Measurements from ENCODE around the gene MRPL58.

DNA sequence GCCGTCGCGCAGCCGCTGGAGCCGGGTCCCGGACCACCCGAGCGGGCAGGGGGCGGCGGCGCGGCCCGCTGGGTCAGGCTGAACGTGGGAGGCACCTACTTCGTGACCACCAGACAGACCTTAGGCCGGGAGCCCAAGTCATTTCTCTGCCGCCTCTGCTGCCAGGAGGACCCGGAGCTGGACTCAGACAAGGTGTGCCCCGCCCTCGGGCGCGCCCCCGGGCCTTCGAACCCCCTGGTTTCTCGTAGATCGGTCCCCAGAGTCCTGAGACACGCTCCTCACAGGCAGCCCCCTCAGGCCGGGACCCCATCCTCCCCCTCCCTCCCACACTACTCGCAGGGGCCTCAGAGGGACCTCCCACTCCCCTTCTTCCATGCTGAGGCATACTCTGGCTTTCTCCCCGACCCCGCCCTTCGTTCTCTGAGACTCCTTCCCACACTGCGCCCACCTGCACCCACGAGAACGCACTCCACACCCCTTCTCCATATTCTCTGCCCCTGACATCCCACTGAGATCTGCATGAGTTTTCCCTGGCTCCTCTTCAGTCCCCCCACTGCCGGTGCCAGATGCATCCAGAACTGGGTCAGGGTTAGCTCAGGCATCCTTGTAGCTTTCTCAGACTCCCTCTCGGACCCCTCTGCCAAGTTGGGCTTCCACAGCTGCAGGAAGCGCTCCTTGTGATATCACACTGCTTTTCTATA lies 35.1 kb downstream of the MRPL58 start:
- TF ChIP-seq, protein P1, sequence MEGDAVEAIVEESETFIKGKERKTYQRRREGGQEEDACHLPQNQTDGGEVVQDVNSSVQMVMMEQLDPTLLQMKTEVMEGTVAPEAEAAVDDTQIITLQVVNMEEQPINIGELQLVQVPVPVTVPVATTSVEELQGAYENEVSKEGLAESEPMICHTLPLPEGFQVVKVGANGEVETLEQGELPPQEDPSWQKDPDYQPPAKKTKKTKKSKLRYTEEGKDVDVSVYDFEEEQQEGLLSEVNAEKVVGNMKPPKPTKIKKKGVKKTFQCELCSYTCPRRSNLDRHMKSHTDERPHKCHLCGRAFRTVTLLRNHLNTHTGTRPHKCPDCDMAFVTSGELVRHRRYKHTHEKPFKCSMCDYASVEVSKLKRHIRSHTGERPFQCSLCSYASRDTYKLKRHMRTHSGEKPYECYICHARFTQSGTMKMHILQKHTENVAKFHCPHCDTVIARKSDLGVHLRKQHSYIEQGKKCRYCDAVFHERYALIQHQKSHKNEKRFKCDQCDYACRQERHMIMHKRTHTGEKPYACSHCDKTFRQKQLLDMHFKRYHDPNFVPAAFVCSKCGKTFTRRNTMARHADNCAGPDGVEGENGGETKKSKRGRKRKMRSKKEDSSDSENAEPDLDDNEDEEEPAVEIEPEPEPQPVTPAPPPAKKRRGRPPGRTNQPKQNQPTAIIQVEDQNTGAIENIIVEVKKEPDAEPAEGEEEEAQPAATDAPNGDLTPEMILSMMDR (conservative IDR thresholded peaks at IDR 0.05; ENCODE audit: low read length), result no peak
- no peak for TF ChIP-seq EZH2phosphoT487 (IDR thresholded peaks at IDR 0.05; ENCODE audit: borderline replicate concordance, low read depth, low read length)

Data from OCI-LY7 (cell line).